Skeletal muscle tissue (tissue), 4 donors: Measurements from ENCODE around the gene DIP2C. TPM values are rescaled to one million over a fixed set of nuclear protein-coding genes. Genes with fewer than 3 reads are reported as not detected.

ENCODE experiments used
- H3K27ac ChIP-seq: one replicate; pipeline ENCODE4 v1.7.0; 2013; ENCODE audit warnings: mild to moderate bottlenecking, low read depth, low read length, inconsistent platforms
- H3K27me3 ChIP-seq, 3 donors: one replicate each; pipeline ENCODE4 v1.7.0; 2013; ENCODE audit warnings: low read length in 3 of 3; ENCODE audit not compliant: control insufficient read depth in 3 of 3, insufficient read depth in 3 of 3
- H3K36me3 ChIP-seq, 3 donors: one replicate each; pipeline ENCODE4 v1.7.0; 2013; ENCODE audit warnings: low read length in 3 of 3; ENCODE audit not compliant: control insufficient read depth in 3 of 3, insufficient read depth in 3 of 3
- H3K4me1 ChIP-seq, 3 donors: one replicate each; pipeline ENCODE4 v1.7.0; 2013; ENCODE audit warnings: low read length in 3 of 3, mild to moderate bottlenecking in 3 of 3; ENCODE audit not compliant: control insufficient read depth in 3 of 3, insufficient read depth in 3 of 3
- H3K4me3 ChIP-seq, 3 donors: one replicate each; pipeline ENCODE4 v1.7.0; 2013; ENCODE audit warnings: low read length in 3 of 3
- H3K9ac ChIP-seq, 3 donors: one replicate each; pipeline ENCODE4 v1.7.0; 2013; ENCODE audit warnings: low read length in 3 of 3, mild to moderate bottlenecking in 3 of 3, moderate library complexity in 2 of 3, low read depth in 1 of 3
- H3K9me3 ChIP-seq, 3 donors: one replicate each; pipeline ENCODE4 v1.7.0; 2013; ENCODE audit warnings: low read length in 3 of 3; ENCODE audit not compliant: control insufficient read depth in 3 of 3
- total RNA-seq: library from RNA; depleted of rRNA; stranded (reverse); fragments of >200 nt; gene quantifications from one replicate; pipeline ENCODE4 v1.2.3, GENCODE V29; 2014
- donor health status: Osteomylitis.

DIP2C gene
- total RNA-seq, 1 donor from 2014 or later = 18.8 TPM

DNA sequence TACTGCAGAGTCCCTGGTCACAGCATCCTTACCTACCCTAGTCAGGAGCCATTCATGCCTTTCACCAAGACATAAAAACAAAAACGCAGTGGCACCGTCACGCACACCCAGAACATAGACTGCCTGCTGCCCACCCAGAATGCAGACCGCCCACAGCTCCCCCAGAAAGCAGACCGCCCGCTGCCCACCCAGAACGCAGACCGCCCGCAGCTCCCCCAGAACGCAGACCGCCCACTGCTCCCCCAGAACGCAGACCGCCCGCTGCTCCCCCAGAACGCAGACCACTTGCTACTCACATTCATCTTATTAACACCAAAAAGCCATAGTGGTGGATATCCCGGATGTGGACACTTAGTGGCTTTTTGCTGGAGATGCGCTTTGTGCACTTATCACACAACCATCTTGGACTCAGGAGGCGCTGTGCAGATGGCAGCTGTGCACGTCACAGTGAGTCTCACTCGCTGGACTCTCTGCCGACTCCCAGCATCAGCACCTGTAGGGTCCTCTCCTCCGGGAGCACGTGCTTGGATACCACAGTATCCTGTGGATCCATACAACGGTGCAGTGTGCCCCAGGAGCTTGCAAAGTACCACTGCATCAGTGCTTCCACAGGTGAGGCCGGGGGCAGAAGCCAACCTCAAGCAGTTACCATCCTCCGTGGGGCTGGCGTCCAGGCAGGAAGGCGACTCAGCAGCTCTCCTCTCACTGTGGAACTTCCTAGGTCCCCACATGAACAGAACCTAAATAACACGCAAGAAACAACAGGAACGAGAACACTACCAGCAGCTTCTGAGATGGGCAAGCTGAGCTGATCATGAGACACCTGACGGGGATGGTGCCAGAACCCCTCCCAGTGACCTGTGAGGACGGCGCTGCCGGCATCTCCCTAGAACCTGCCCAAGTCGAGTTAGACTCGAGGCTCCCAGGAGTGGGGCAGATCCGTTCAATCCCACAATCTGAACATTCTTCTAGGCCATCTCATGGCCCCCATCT is 161.0 kb downstream of the DIP2C start:
- Histone ChIP-seq H3K27ac (no peak overlapping the region), H3K4me1 (peaks cover 2 to 15% (median 6%) of the 10 kb centered on the region in 3 donors), H3K27me3 (no peaks in the 10 kb centered on the region), H3K4me3 (no peak overlapping the region), H3K36me3 (no peaks in the 10 kb centered on the region), H3K9ac (no peak overlapping the region), H3K9me3 (no peaks in the 10 kb centered on the region)

DNA sequence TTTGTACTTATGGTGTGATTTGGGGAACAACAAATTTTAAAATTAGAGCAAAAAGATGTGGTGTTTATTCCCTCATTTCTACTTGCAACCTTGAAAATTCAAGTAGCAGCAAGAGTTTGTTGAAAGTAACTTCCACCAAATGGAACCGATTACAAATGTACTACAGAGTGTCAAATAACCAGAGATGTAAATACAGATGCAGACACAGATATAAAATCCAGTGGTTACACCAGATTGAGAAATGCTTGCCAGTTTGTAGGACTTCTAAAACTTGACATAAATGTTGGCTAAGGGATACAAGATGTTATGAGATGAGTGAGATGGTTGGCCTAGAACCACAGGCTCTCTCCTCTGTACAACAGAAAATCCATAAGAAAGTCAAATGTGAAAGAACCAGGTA is 162.1 kb downstream of the DIP2C start:
- Histone ChIP-seq H3K9ac (no peak overlapping the region), H3K9me3 (no peaks in the 10 kb centered on the region), H3K27me3 (no peaks in the 10 kb centered on the region), H3K4me1 (peaks cover 2 to 18% (median 6%) of the 10 kb centered on the region in 3 donors), H3K36me3 (no peaks in the 10 kb centered on the region), H3K27ac (no peak overlapping the region), H3K4me3 (no peak overlapping the region)

DNA sequence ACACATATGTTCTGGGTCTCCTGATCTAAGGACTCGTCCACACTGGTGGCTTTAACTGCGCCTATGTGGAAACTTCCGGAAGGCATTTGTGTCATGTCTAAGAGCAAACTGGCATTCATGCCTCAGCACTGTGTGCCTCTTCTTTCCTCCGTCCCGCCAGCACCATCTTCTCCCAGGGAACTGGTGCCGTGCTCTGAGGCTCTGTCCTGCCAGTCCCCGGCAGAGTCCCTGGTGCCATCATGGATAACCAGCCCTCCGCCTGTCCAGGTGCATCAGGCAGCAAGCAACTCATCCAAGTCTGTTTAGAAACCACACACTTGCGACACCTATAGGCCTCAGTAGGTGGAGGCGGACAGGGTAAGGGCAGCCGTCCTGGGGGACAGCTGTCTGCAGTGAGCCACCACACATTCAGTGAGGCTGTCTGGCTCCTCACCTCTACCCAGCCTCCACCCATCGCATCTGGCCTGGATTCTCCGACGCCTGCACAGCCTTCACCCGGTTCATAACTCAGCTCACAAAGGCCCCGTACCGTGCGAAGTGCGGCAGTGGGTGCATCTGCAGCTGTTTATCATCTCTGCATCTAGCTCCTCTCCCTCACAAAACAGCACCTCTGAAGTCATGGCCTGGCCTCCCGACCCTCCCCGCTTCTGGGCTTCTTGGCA is 162.7 kb downstream of the DIP2C start:
- Histone ChIP-seq H3K9me3 (no peaks in the 10 kb centered on the region), H3K27ac (no peak overlapping the region), H3K36me3 (no peaks in the 10 kb centered on the region), H3K27me3 (no peaks in the 10 kb centered on the region), H3K4me3 (no peak overlapping the region), H3K4me1 (peaks cover 4 to 24% (median 12%) of the 10 kb centered on the region in 3 donors), H3K9ac (no peak overlapping the region)

DNA sequence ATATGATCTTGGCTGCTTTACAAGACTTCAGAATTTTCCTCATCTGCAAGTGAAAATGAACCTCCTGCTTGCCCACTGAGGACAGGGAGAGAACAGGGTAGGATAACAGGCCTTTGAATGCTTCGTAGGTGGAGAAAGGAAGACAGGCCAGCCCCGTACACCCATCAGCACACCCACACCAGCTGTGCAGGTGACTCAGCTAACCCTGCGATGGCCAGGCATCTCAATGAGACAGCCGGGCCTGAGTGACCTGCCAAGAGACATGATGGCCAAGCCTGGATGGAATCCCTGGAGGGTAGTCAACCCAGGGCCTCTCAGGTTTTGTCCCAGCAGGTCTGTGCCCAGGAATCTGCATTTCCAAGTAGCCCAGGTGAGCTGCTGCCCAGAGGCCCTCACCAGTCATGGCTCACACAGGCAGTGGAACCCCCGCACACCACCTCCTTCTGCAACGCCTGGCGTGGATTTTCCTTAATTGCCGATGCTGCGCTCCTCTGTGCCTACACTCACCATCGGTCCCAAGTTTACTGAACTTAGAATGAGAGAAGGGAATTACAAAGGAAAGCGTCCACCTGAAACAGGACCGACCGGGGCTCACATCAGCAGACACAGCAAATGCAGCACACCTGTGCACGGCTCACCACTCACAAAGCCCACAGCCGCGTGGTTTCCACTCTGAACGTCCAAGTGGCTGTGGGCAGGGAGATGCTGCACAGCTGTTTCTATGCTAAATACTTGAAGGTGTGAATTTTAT is 163.7 kb downstream of the DIP2C start:
- H3K9me3 ChIP-seq = no peaks in the 10 kb centered on the region
- peak overlapping the region; percentile 15 for H3K27ac ChIP-seq
- H3K36me3 ChIP-seq = no peaks in the 10 kb centered on the region
- H3K27me3 ChIP-seq = no peaks in the 10 kb centered on the region
- H3K4me3 ChIP-seq = no peak overlapping the region
- H3K4me1 ChIP-seq = peaks cover 5 to 31% (median 13%) of the 10 kb centered on the region in 3 donors
- H3K9ac ChIP-seq = no peak overlapping the region

DNA sequence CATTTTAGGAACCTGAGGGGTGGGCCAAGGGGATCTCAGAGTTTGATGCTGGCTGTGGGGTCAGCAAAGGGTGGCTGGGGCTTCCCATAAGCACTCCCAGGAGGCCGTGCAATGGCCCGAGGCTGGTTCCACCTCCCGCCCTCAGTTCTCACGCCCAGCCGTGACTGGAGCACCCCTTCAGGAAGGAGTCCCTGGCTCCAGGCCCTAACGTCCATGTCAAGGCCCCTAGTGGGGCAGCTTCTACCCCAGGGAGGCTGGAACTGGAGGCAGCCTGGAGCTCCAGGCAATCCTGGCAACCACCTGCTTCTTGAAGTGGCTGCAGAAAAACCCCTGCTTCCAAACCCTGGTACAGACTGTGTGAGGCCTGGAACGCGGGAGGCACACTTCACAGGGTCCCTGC is 165.5 kb downstream of the DIP2C start:
- H3K4me3 ChIP-seq = no peak overlapping the region
- H3K4me1 ChIP-seq = peaks cover 5 to 47% (median 23%) of the 10 kb centered on the region in 3 donors
- H3K27me3 ChIP-seq = no peaks in the 10 kb centered on the region
- peaks cover 0 to 2% (median 2%) of the 10 kb centered on the region in 3 donors for H3K36me3 ChIP-seq
- H3K9me3 ChIP-seq = no peaks in the 10 kb centered on the region
- no peak overlapping the region for H3K9ac ChIP-seq
- H3K27ac ChIP-seq = no peak overlapping the region

DNA sequence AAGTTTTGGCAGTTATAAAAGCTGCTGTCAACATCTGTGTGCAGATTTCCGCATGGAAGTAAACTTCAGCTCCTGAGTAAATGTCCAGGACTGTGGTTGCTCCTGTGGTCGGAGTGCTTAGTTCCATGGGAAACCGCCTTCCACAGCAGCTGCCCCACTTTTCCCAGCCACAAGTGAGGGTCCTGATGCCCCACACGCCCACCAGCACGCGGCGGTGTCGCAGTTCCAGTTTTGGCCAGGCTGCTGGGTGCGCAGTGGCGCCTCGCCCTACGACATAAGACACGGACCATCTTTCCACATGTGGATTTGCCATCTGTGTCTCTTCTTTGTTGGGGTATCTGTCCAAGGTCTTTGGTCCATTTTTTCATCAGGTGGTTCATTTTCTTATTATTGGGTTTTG is 167.1 kb downstream of the DIP2C start:
- Histone ChIP-seq H3K4me1 (peaks cover 5 to 61% (median 28%) of the 10 kb centered on the region in 3 donors), H3K27me3 (no peaks in the 10 kb centered on the region), H3K36me3 (peaks cover 0 to 2% (median 2%) of the 10 kb centered on the region in 3 donors), H3K27ac (no peak overlapping the region), H3K9me3 (no peaks in the 10 kb centered on the region), H3K4me3 (no peak overlapping the region), H3K9ac (no peak overlapping the region)

DNA sequence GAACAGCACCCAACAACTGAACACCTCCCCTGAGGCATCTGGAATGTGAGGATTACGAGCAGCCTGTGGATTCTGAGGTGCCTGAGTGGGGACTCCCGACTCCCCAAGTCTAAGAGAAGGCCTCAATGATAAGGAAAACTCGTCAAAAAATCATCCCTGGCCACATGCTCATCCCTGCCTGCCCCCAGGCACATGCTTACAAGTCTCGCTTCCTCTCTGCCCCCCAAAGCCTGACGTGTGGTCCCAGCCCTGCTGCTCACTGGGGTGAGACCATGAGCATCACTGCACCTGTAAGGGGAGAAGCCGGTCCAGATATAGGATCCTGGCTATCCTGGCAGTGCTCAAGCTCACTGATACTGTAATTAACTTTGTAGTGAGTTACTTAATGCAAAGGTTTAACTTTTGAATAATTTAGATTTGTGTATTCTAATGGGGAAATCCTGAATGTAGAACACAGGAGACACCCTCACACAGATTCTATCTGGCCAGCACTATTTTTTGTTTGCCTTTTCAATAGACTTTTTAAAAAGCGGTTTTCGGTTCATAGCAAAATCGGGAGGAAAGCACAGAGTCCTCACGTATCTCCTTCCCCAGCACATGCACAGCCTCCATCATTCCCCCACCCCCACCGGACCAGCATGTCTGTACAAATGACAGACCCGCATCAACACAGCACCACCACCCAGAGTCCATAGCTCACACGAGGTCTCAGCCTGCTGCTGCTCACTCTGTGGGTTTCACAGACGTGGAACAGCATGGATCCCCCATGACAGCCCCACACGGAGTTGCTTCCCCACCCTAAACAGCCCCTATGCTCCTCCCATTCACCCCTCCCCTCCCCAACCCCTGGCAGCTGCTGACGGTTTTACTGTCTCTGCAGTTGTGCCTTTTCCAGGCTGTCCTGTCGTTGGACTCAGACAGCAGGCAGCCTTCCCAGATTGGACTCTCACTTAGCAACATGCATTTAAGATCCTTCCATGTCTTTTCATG is 167.9 kb downstream of the DIP2C start:
- Histone ChIP-seq H3K36me3 (peaks cover 0 to 2% (median 2%) of the 10 kb centered on the region in 3 donors), H3K27me3 (no peaks in the 10 kb centered on the region), H3K9ac (peak overlapping the region in 1 of 3 donors; percentile 8), H3K9me3 (no peaks in the 10 kb centered on the region), H3K4me3 (no peak overlapping the region), H3K27ac (no peak overlapping the region), H3K4me1 (peaks cover 5 to 62% (median 28%) of the 10 kb centered on the region in 3 donors)

DNA sequence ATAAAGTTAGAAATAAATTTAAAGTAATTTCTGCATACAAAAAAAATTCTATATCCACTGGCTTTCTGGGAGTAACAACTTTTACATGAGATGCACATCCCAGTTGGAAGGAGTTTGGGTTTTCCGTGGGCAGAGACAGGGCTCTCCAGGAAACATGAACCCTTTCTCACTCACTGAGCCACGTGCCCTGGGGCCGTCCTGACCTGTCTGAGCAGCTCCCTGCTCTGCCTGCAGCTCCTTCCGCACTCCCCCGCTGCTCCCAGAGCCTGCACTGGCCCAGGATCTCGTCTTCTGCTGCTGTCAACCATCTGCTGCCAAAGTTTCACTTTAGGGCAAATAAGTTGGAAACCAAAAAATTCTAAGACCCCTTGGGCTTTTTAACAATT is 169.1 kb downstream of the DIP2C start:
- Histone ChIP-seq H3K4me1 (peaks cover 4 to 53% (median 22%) of the 10 kb centered on the region in 3 donors), H3K36me3 (peaks cover 0 to 4% (median 2%) of the 10 kb centered on the region in 3 donors), H3K4me3 (no peak overlapping the region), H3K9ac (no peak overlapping the region), H3K9me3 (no peaks in the 10 kb centered on the region), H3K27me3 (no peaks in the 10 kb centered on the region), H3K27ac (no peak overlapping the region)
